ENCODE measurements around the gene CFAP20DC. TPM values are rescaled to one million over a fixed set of nuclear protein-coding genes. Genes with fewer than 3 reads are reported as not detected.

Gene CFAP20DC
- total RNA-seq, 1 donor from 2014 or later = not detected

DNA sequence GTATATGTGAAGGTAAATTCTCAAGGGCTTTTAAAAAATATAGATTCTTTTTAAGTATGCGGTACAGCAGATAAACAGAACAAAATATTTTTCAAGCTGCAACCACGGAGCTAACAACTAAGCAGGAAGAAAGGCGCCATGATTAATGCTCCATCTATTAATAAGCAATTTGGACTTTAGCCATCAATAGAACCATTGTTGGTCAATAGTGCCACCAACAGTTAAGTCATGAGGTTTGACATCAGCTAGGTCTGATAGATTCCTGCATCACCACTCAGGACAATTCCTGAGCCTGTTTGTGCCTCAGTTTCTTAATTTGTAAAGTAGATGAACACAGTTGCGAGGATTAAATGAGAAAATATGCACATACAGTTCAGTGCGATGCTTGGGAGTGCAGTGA is 318.2 kb downstream of the CFAP20DC start:
- Histone ChIP-seq H3K4me3 (no peak overlapping the region), H3K27ac (replicated peaks) (no peak overlapping the region), H3K4me1 (no peaks in the 10 kb centered on the region), H3K9me3 (replicated peaks) (no peaks in the 10 kb centered on the region), H3K36me3 (no peaks in the 10 kb centered on the region), H3K27me3 (ENCODE audit: low read depth) (peaks cover 14% of the 10 kb centered on the region)
- intact Hi-C loops (cut with micrococcal nuclease) = no loop called here
- DNase-seq = no peak
- TF ChIP-seq, protein P1, sequence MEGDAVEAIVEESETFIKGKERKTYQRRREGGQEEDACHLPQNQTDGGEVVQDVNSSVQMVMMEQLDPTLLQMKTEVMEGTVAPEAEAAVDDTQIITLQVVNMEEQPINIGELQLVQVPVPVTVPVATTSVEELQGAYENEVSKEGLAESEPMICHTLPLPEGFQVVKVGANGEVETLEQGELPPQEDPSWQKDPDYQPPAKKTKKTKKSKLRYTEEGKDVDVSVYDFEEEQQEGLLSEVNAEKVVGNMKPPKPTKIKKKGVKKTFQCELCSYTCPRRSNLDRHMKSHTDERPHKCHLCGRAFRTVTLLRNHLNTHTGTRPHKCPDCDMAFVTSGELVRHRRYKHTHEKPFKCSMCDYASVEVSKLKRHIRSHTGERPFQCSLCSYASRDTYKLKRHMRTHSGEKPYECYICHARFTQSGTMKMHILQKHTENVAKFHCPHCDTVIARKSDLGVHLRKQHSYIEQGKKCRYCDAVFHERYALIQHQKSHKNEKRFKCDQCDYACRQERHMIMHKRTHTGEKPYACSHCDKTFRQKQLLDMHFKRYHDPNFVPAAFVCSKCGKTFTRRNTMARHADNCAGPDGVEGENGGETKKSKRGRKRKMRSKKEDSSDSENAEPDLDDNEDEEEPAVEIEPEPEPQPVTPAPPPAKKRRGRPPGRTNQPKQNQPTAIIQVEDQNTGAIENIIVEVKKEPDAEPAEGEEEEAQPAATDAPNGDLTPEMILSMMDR (IDR thresholded peaks at IDR 0.05; ENCODE audit: borderline replicate concordance) = no peak

DNA sequence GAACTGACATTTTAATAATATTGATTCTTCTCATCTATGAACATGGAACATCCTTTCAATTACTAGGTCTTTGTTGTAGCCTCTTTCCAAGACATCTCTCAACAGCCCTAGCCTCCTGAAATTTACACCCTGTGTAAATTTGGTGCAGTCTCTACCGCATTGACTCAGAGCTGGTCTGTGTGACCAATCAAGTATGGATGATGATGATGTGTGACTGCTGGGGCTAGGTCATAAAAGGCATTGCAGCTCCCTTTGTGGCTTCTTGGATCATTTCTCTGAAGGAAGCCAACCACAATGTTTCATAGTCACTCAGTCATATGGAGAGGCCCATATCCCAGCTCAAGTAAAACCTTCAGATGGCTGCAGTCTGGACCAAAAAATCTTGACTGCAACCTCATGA is 321.1 kb downstream of the CFAP20DC start:
- intact Hi-C loops (cut with micrococcal nuclease) = no loop called here
- TF ChIP-seq, protein P1 (IDR thresholded peaks at IDR 0.05; ENCODE audit: borderline replicate concordance) = no peak
- Histone ChIP-seq H3K9me3 (replicated peaks) (no peaks in the 10 kb centered on the region), H3K36me3 (no peaks in the 10 kb centered on the region), H3K27ac (replicated peaks) (no peak overlapping the region), H3K4me1 (no peaks in the 10 kb centered on the region), H3K27me3 (ENCODE audit: low read depth) (peaks cover 40% of the 10 kb centered on the region), H3K4me3 (no peak overlapping the region)
- no peak for DNase-seq

DNA sequence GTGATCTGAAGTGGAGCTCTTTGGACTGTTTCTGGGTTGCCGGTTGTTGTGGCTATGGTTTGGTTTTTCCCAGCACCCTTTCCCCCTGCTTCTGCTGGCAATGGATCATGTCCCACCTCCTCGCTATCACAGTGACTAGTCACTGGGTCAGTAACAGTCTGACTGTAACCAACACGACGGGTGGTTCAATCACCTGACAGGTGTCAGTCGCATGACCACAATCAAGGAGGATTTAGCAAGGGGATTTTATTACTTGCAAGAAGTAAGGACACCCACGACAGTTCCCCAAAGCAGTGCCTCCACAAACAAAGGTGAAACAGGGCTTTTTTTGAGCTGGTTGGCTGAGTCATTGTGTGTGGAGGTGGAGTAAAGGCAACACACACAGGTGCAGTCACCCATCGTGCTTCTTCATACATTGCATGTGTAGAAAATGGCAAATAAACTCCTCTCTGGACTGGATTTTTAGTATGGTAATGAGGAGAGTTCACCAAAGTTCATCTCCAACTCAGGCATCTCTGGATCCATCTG is 324.4 kb downstream of the CFAP20DC start:
- intact Hi-C loops (cut with micrococcal nuclease) = no loop called here
- TF ChIP-seq, protein P1 (IDR thresholded peaks at IDR 0.05; ENCODE audit: borderline replicate concordance) = no peak

DNA sequence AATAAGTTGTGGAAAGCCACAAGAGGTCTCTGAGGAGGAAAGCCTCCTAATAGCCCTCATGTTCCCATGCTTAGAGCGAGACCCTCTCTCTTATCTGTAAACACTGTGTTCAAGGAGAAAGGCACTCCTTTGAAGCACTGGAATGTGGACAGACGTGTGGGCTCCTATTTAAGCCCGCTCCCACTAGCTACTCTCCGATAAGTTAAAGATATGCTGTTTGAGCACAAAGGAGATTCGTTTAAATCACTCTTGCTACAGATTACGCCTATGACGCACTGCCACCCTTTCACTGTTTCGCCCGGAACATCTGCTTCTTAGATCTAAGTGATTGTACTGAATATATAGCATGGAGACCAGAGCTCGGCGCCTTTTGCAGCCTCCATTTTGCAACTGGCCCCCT is 325.5 kb downstream of the CFAP20DC start:
- no peak overlapping the region for H3K27ac ChIP-seq (replicated peaks)
- no peaks in the 10 kb centered on the region for H3K36me3 ChIP-seq
- H3K9me3 ChIP-seq (replicated peaks) = no peaks in the 10 kb centered on the region
- H3K4me1 ChIP-seq = no peaks in the 10 kb centered on the region
- no peak overlapping the region for H3K4me3 ChIP-seq
- TF ChIP-seq, protein P1 (IDR thresholded peaks at IDR 0.05; ENCODE audit: borderline replicate concordance) = no peak
- no peak for DNase-seq
- intact Hi-C loops (cut with micrococcal nuclease) = no loop called here
- peaks cover 54% of the 10 kb centered on the region for H3K27me3 ChIP-seq (ENCODE audit: low read depth)

More for the DNA sequence above, 324.4 kb downstream of the CFAP20DC start:
- H3K4me1 ChIP-seq = no peaks in the 10 kb centered on the region
- H3K27me3 ChIP-seq (ENCODE audit: low read depth) = peaks cover 54% of the 10 kb centered on the region
- no peaks in the 10 kb centered on the region for H3K36me3 ChIP-seq
- no peaks in the 10 kb centered on the region for H3K9me3 ChIP-seq (replicated peaks)
- no peak overlapping the region for H3K27ac ChIP-seq (replicated peaks)
- H3K4me3 ChIP-seq = no peak overlapping the region
- no peak for DNase-seq

DNA sequence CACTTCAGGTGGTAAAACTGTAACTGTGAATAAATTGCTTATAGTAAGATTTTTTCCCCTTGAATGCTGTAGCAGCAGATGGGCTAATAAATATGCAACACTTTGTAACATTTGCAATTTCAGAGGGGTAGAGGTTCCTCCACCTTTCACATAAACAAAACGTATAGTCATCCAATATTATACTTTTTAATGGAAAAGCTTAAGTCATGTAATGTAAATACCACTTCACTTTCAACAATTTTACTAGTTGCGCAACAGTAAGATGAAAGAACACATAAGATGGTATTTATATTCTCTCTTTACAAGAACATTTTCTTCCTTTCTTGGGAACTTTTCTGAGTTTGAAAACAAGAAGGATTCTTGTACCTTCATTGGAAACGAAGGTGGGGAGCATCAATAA is 326.7 kb downstream of the CFAP20DC start:
- TF ChIP-seq, protein P1 (IDR thresholded peaks at IDR 0.05; ENCODE audit: borderline replicate concordance) = no peak
- H3K4me1 ChIP-seq = no peaks in the 10 kb centered on the region
- H3K9me3 ChIP-seq (replicated peaks) = no peaks in the 10 kb centered on the region
- H3K4me3 ChIP-seq = no peak overlapping the region
- peaks cover 51% of the 10 kb centered on the region for H3K27me3 ChIP-seq (ENCODE audit: low read depth)
- no peaks in the 10 kb centered on the region for H3K36me3 ChIP-seq
- no peak overlapping the region for H3K27ac ChIP-seq (replicated peaks)
- DNase-seq = no peak
- intact Hi-C loops (cut with micrococcal nuclease) = no loop called here
